Measurements from ENCODE around the gene ARHGAP10. TPM values are rescaled to one million over a fixed set of nuclear protein-coding genes. Genes with fewer than 3 reads are reported as not detected.

The ARHGAP10 gene
- total RNA-seq, 1 donor from 2014 or later, result 15.5 TPM

- DNase-seq (ENCODE audit: low read depth), result no peak
- no peaks in the 10 kb centered on the region for H3K36me3 ChIP-seq (ENCODE audit: control insufficient read depth, insufficient read depth, low read length)
- TF ChIP-seq CTCF (IDR thresholded peaks at IDR 0.05; ENCODE audit: insufficient read depth, low read length, poor library complexity, severe bottlenecking), result no peak
- H3K27me3 ChIP-seq (ENCODE audit: control insufficient read depth, insufficient read depth, low read length), result no peaks in the 10 kb centered on the region
- H3K4me3 ChIP-seq (ENCODE audit: low read depth, low read length), result no peak overlapping the region
Measured at GRCh38 chr4:148055844-148056243, 324.0 kb downstream of the ARHGAP10 start.

DNA sequence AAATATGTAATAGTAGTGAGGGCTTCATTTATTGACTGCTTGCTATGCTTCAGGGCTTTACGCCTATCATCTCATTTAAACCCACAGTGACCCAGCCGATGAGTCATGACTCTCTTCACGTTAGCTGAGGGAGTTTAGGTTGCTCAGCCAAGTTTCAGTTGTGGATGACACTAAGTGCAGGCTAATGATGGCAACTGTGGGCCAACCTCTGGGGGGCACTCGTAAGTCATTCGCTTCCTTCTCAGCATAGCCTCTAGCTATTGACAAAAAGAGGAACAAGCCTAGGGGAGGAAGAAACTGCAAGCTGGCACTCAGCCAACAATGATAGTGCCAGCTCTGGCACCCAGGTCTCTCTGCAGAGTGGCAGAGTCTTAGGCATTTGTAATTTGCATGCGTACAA is 325.0 kb downstream of the ARHGAP10 start:
- Histone ChIP-seq H3K27me3 (ENCODE audit: control insufficient read depth, insufficient read depth, low read length) (no peaks in the 10 kb centered on the region), H3K4me3 (ENCODE audit: low read depth, low read length) (no peak overlapping the region), H3K36me3 (ENCODE audit: control insufficient read depth, insufficient read depth, low read length) (no peaks in the 10 kb centered on the region)
- no peak for TF ChIP-seq CTCF (IDR thresholded peaks at IDR 0.05; ENCODE audit: insufficient read depth, low read length, poor library complexity, severe bottlenecking)
- no peak for DNase-seq (ENCODE audit: low read depth)

DNA sequence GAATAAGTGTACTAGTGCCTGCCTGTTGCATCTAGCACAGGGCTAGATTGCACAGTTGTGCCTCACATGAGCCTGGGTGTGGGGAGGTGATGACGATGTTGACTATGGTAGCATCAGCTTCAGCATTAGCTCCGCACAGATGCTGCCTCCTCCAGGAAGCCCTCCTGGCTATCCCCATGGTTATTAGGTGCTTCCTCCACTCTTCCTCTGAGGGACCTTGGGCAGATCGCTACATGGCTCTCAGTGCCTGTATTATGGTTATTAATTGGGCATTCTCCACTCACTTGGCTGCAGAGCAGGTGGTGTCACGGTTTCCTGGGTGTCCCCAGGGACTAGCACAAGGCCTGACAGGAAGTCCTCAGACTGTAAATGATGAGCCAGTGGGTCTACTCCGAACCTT is 325.6 kb downstream of the ARHGAP10 start:
- Histone ChIP-seq H3K27me3 (ENCODE audit: control insufficient read depth, insufficient read depth, low read length) (no peaks in the 10 kb centered on the region), H3K4me3 (ENCODE audit: low read depth, low read length) (no peak overlapping the region), H3K36me3 (ENCODE audit: control insufficient read depth, insufficient read depth, low read length) (no peaks in the 10 kb centered on the region)
- DNase-seq (ENCODE audit: low read depth), result no peak
- no peak for TF ChIP-seq CTCF (IDR thresholded peaks at IDR 0.05; ENCODE audit: insufficient read depth, low read length, poor library complexity, severe bottlenecking)

- Histone ChIP-seq H3K4me3 (ENCODE audit: low read depth, low read length) (no peak overlapping the region), H3K27me3 (ENCODE audit: control insufficient read depth, insufficient read depth, low read length) (no peaks in the 10 kb centered on the region), H3K36me3 (ENCODE audit: control insufficient read depth, insufficient read depth, low read length) (no peaks in the 10 kb centered on the region)
- DNase-seq (ENCODE audit: low read depth), result no peak
- no peak for TF ChIP-seq CTCF (IDR thresholded peaks at IDR 0.05; ENCODE audit: insufficient read depth, low read length, poor library complexity, severe bottlenecking)
Measured at GRCh38 chr4:148057984-148058859, 326.3 kb downstream of the ARHGAP10 start.

- Histone ChIP-seq H3K4me3 (ENCODE audit: low read depth, low read length) (no peak overlapping the region), H3K36me3 (ENCODE audit: control insufficient read depth, insufficient read depth, low read length) (no peaks in the 10 kb centered on the region), H3K27me3 (ENCODE audit: control insufficient read depth, insufficient read depth, low read length) (no peaks in the 10 kb centered on the region)
- DNase-seq (ENCODE audit: low read depth), result no peak
- no peak for TF ChIP-seq CTCF (IDR thresholded peaks at IDR 0.05; ENCODE audit: insufficient read depth, low read length, poor library complexity, severe bottlenecking)
Measured at GRCh38 chr4:148059617-148060180, 327.8 kb downstream of the ARHGAP10 start.

Data from kidney epithelial cell (primary cell).